HEK293T (cell line): Measurements from ENCODE around the gene DST.

Experiments
- CTCF ChIA-PET: fragments of 350-600 bp; formaldehyde crosslinking; extraction: SDS; loops from one replicate; lab custom pipeline; 2021; ENCODE audit warnings: antibody characterized with exemption, inconsistent platforms; lab: Yijun Ruan, JAX
- POLR2A ChIA-PET: fragments of 350-600 bp; formaldehyde crosslinking; extraction: SDS; loops from one replicate; lab custom pipeline; 2020; ENCODE audit warnings: antibody characterized with exemption, inconsistent platforms; lab: Yijun Ruan, JAX
- DNase-seq: peaks from one replicate; pipeline ENCODE4 v3.0.0; 2012; ENCODE audit warnings: mixed read lengths; ENCODE audit errors: extremely low spot score
- ARNT ChIP-seq: fragments of 450-650 bp; IDR thresholded peaks from 2 replicates; pipeline ENCODE4 v1.6.1; 2017; ENCODE audit warnings: mild to moderate bottlenecking
- BHLHE40 ChIP-seq: fragments of 450-650 bp; IDR thresholded peaks from 2 replicates; pipeline ENCODE4 v1.6.1; 2016; ENCODE audit warnings: mild to moderate bottlenecking, moderate library complexity, borderline replicate concordance
- CTBP1 ChIP-seq: fragments of 450-650 bp; IDR thresholded peaks from 2 replicates; pipeline ENCODE4 v1.6.1; 2016; ENCODE audit warnings: borderline replicate concordance
- ELF4 ChIP-seq: fragments of 450-650 bp; IDR thresholded peaks from 2 replicates; pipeline ENCODE4 v1.6.1; 2017; ENCODE audit warnings: antibody characterized with exemption
- FOXA1 ChIP-seq: fragments of 450-650 bp; IDR thresholded peaks from 2 replicates; pipeline ENCODE4 v1.6.1; 2016; ENCODE audit warnings: mild to moderate bottlenecking
- FOXK2 ChIP-seq: fragments of 450-650 bp; IDR thresholded peaks from 2 replicates; pipeline ENCODE4 v1.6.1; 2016; ENCODE audit warnings: mild to moderate bottlenecking
- FOXM1 ChIP-seq: fragments of 450-650 bp; IDR thresholded peaks from 2 replicates; pipeline ENCODE4 v1.6.1; 2017; ENCODE audit warnings: mild to moderate bottlenecking, borderline replicate concordance
- HDGF ChIP-seq: fragments of 450-650 bp; IDR thresholded peaks from 2 replicates; pipeline ENCODE4 v1.6.1; 2017; ENCODE audit warnings: antibody characterized with exemption, borderline replicate concordance
- L3MBTL2 ChIP-seq: fragments of 450-650 bp; conservative IDR thresholded peaks from 2 replicates; pipeline ENCODE4 v1.6.1; 2016; ENCODE audit warnings: mild to moderate bottlenecking
- LEF1 ChIP-seq: fragments of 450-650 bp; IDR thresholded peaks from 2 replicates; pipeline ENCODE4 v1.6.1; 2017; ENCODE audit warnings: mild to moderate bottlenecking, borderline replicate concordance
- NFRKB ChIP-seq: fragments of 450-650 bp; IDR thresholded peaks from 2 replicates; pipeline ENCODE4 v1.6.1; 2016; ENCODE audit warnings: mild to moderate bottlenecking, moderate library complexity
- SP1 ChIP-seq: fragments of 450-650 bp; IDR thresholded peaks from 2 replicates; pipeline ENCODE4 v1.6.1; 2017
- SUZ12 ChIP-seq: fragments of 450-650 bp; IDR thresholded peaks from 2 replicates; pipeline ENCODE4 v1.6.1; 2016; ENCODE audit warnings: mild to moderate bottlenecking
- TARDBP ChIP-seq: fragments of 450-650 bp; IDR thresholded peaks from 2 replicates; pipeline ENCODE4 v1.6.1; 2016
- ZNF384 ChIP-seq: fragments of 450-650 bp; IDR thresholded peaks from 2 replicates; pipeline ENCODE4 v1.6.1; 2016
- TF ChIP-seq, protein P1 (sequence below): fragments of 450-650 bp; IDR thresholded peaks from 2 replicates; pipeline ENCODE4 v1.6.1; 2016

Gene DST

DNA sequence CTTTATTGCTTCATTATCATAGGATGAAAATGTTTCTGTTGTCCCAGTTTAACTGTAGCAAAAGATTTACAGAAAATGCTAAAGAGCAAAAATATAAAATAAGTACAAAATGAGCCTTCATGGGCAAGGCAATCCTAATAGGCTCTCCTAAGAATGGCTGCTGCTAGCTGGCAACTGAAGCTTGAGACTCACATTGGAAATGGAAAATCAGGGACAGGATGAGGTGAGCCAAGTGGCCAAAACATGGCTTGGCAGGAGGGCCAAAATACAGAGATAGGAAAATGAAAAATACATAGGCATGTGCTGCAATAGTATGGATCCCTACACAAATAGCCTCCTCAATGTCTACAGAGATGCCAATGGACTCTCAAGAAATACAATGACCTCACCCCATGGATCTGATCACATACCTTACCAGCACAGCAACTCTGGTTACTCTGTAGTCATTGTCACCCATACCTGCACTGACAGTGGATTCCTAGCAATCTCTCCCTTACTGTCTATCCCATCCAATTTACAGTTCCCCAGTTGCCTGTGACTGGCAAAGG is 105.4 kb downstream of the DST start:
- ChIA-PET POLR2A (no interaction called here), CTCF (no interaction called here)
- TF ChIP-seq FOXA1 (no peak), NFRKB (no peak), SP1 (no peak), FOXK2 (no peak), ZNF384 (no peak)
- no peak for DNase-seq

DNA sequence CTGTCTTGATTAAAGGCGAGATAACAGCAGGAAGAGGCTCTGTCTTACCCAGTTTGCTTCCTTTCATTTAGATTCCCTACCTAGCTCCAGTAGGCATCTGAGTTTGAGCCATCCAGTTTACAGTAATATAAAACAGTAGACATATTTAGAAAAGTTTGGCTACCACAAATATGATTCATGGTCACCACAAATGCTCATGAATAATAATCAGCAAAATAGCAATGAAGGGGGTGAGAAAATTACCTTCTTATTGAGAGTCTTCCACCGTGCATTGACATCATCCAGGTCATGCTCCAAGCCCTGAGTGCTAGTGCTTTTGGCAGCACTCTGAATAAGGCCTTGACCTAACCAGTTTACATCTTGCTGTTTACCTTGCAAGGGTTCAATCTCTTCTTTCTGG is 106.2 kb downstream of the DST start:
- ChIA-PET CTCF (no interaction called here), POLR2A (no interaction called here)
- no peak for DNase-seq
- TF ChIP-seq TARDBP (no peak), FOXM1 (no peak), BHLHE40 (no peak), L3MBTL2 (no peak)
- TF ChIP-seq, protein P1, sequence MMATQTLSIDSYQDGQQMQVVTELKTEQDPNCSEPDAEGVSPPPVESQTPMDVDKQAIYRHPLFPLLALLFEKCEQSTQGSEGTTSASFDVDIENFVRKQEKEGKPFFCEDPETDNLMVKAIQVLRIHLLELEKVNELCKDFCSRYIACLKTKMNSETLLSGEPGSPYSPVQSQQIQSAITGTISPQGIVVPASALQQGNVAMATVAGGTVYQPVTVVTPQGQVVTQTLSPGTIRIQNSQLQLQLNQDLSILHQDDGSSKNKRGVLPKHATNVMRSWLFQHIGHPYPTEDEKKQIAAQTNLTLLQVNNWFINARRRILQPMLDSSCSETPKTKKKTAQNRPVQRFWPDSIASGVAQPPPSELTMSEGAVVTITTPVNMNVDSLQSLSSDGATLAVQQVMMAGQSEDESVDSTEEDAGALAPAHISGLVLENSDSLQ, result no peak

DNA sequence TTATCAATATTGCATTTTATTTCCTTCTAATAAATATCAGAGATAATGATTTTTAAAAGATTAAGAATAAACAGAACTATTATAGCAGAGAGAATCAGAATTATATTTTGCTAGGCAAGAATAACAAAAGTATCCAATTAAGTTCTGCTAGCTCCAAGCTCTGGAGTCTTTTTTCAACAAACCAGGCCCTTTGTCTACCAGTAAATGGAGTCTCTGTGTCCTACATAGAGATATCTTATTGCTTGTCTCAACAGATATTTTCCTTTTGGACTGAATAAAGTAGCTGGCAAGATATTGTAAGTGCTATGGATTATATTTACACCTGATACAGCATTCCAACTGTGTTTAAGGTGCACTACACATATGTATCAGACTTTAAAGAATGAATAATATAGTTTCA is 107.1 kb downstream of the DST start:
- no peak for TF ChIP-seq CTBP1
- no peak for TF ChIP-seq L3MBTL2
- no peak for TF ChIP-seq FOXA1
- TF ChIP-seq ZNF384, result no peak
- no peak for TF ChIP-seq LEF1
- no peak for TF ChIP-seq FOXM1
- TF ChIP-seq SUZ12, result no peak
- TF ChIP-seq ARNT, result no peak
- no peak for TF ChIP-seq TARDBP
- TF ChIP-seq SP1, result no peak
- TF ChIP-seq HDGF, result no peak
- TF ChIP-seq ELF4, result no peak
- TF ChIP-seq, protein P1, result no peak
- TF ChIP-seq NFRKB, result no peak
- DNase-seq, result no peak
- ChIA-PET CTCF (no interaction called here), POLR2A (no interaction called here)

DNA sequence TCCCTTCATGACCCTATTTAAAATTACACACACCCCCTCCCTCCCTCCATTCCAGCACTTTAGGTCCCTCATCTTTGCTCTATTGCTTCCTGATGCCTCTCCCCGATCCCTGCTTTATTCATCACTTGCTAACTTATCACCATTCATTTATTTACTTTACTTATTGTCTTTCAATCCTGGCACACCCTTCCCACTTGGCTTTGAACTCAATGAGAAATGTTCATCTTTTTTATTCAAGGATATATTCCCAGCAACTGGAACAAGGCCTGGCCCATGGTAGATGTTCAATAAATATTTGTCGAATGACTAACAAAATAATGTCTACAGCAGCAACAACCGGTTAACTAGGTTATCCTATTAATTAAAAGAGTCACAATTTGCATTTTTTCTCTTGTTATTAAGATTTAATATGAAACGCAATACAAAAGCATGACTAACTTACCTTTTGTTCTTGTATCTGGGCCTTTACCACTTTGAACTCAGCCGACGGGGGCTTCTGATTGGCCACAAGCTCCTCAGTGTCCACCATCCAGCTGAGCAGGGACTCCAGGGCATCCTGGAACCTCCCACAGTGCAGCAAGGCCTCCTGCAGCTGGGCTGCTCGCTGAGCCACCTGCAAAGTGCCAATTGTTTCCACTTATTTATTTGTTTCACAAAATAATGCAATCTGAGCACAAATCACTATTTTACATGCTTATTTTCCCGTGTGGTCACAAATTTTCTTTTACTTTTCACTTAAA is 107.8 kb downstream of the DST start:
- POLR2A ChIA-PET, result no interaction called here

DNA sequence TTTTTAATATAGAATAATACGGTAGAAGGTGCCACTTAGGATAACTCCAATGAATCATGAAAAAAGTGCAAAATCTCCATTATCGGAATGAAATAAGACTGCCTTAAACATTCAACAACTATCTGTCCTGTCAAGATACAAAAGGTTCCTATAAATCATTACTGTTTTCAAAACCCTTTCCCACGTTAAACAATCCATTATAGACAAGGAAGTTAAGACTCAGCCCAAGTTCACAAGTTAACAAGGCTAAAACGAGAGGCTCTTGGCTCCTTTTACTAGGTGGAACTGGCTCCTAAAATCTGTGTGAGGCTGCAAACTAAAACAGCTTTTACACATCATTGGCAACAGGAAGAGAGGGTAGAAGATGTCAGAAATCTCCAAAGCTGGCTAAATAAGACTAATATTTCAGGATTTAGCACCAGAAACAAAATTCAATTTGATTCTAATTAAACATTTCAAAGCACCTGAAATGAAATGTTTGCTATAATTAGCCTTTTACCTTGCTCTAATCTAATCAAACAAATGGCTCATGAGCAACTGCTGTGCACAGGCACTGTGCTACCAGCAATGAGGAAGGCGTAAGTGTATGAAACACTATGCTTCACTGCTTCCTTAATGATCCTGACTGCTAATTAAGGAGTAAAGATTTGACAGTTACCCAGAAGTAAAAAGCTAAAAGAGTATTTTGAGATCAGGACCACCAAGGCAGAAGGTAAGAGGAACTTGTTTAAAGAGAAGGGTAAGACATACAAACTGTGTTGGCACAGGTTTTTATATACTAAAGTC is 109.7 kb downstream of the DST start:
- no peak for DNase-seq
- ChIA-PET POLR2A (interaction anchor here (3.4 kb wide), 1 partner anchor 9 kb away, joined by 14 read pairs; no protein-coding TSS in a partner anchor), CTCF (no interaction called here)
- TF ChIP-seq, protein P1, result peak; percentile 89
- TF ChIP-seq NFRKB, result no peak

More for the DNA sequence above, 107.8 kb downstream of the DST start:
- no peak for DNase-seq
- TF ChIP-seq BHLHE40 (no peak), HDGF (no peak), ELF4 (no peak), FOXM1 (no peak)
- TF ChIP-seq, protein P1, result no peak
- CTCF ChIA-PET, result no interaction called here

DNA sequence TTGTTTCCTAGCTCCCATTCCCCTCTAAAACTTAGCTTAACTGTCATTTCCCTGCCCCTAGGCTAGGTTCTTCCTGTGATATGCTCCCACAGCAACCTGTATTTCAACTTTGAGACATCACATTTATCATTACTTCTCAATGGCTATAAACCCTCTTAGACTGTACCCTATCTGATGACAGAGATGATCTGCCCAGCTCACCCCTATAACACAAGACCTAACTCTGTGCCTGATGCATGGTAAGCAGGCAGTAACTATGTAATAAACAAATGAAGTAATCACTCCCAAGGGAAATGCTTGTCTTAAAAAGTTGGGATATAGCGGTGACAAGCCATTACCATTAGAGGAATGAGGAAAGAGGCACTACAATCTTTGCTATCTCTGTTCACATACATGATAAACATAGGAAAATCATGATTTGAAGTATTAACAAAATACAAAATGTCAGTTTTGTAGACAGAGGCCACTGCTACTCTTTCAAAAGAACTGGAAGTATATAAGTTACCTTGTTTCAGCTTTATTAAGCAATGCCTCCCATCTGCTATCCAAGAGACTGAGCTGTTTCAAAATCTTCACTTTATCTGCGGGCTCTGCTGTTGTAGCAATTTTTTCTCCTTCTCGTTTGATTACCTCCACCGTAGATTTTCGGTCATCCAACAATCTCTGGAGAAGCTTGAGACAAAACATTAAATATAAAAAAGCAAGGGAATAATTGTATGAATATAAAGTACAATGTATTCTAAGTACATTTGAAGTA is 110.7 kb downstream of the DST start:
- CTCF ChIA-PET, result interaction anchor here (0.8 kb wide), 1 partner anchor 21 kb away, joined by 4 read pairs; no protein-coding TSS in a partner anchor
- POLR2A ChIA-PET, result interaction anchor here (1.7 to 3.4 kb wide), 2 partner anchors 9 to 10 kb away, joined by 5 to 14 read pairs; no protein-coding TSS in a partner anchor
- TF ChIP-seq, protein P1, result peak; percentile 53
- TF ChIP-seq HDGF (no peak), CTBP1 (0 out of 2 replicates have a peak, but pooled peaks have one; percentile 34)
- DNase-seq, result no peak
